Psoas muscle (tissue), 8 donors: ENCODE data around the gene MANSC1. TPM values are rescaled to one million over a fixed set of nuclear protein-coding genes. Genes with fewer than 3 reads are reported as not detected.
A peak's percentile ranks its signal among the peaks of the same experiment; 100 is the strongest.

Source experiments
- ATAC-seq, 4 donors: fragments of 200-7000 bp; cut with Tn5 transposase; one replicate each; pipeline ENCODE4 v1.9.1; 2020; ENCODE audit warnings: moderate library complexity in 3 of 4, mild to moderate bottlenecking in 2 of 4
- DNase-seq, 2 donors: peaks; one replicate each; pipeline ENCODE4 v3.0.0-alpha.2; 2020
- H3K27ac ChIP-seq: fragments of 200-600 bp; one replicate; pipeline ENCODE4 v1.8.0; 2022
- H3K27me3 ChIP-seq, 3 donors: fragments of 200-600 bp in 1 of 3; one replicate each; pipeline versions ENCODE4 v1.6.1 to v1.8.0; 2013 to 2022; ENCODE audit warnings: low read length in 2 of 3, mild to moderate bottlenecking in 2 of 3, moderate library complexity in 1 of 3; ENCODE audit not compliant: insufficient read depth in 3 of 3
- H3K36me3 ChIP-seq, 2 donors: fragments of 200-600 bp in 1 of 2; one replicate each; pipeline versions ENCODE4 v1.6.1 to v1.8.0; 2013 to 2022; ENCODE audit warnings: low read depth in 1 of 2, mild to moderate bottlenecking in 1 of 2, moderate library complexity in 1 of 2; ENCODE audit not compliant: insufficient read depth in 1 of 2
- H3K4me1 ChIP-seq: fragments of 200-600 bp; one replicate; pipeline ENCODE4 v1.8.0; 2022
- H3K4me3 ChIP-seq: fragments of 200-600 bp; one replicate; pipeline ENCODE4 v1.8.0; 2022; ENCODE audit warnings: mild to moderate bottlenecking
- H3K9me3 ChIP-seq: fragments of 200-600 bp; one replicate; pipeline ENCODE4 v1.8.0; 2022
- CTCF ChIP-seq: fragments of 200-600 bp; IDR thresholded peaks from one replicate; pipeline ENCODE4 v1.8.0; 2022; ENCODE audit warnings: antibody characterized with exemption
- WGBS, 3 donors: extraction: QIAGEN DNeasy Blood & Tissue Kit; methylation state at CpG; one replicate each; pipeline versions ENCODE4 v1.1.6 to v1.1.7; 2013; 5-methylcytosine and 5-hydroxymethylcytosine counted together
- intact Hi-C, 2 donors: fragments of 100-400 bp; cut with DNase I; formaldehyde crosslinking; loops; one replicate each; pipeline versions ENCODE4 v1.11.0 to v1.14.2; 2022
- polyA plus RNA-seq, 3 donors: library from polyadenylated mRNA; stranded (reverse); fragments of 200-250 nt; gene quantifications; one replicate each; pipeline ENCODE4 v1.2.3, GENCODE V29; 2013
- total RNA-seq, 4 donors: library from RNA; stranded (reverse); fragmentation: NEBNext Ultra II Directional in 2 of 4; extraction: Animal tissue kit (Norgen Biotek cat#: 25700) in 2 of 4; gene quantifications; one replicate each; pipeline versions ENCODE4 v1.2.1 to v1.2.4, GENCODE V29; 2021 to 2023
- donor health status: healthy with polysubstance abuse.
- donor health status: DM: no; HTN: no; CAD: no; lungs with moderate emphysema.
- donor health status: Bipolar disorder and iron deficiency.
- donor health status: healthy.
- donor health status: DM: yes; HTN: yes; CAD: no.
- donor health status: DM: no; HTN: no; CAD: no.
- donor health status: DM: no; HTN: no; CAD: no.
- donor health status: DM: yes; HTN: yes; CAD: no.

Gene MANSC1
- total and polyA plus RNA-seq, 7 donors = 2.2 to 3.6 (median 3.2) TPM

GRCh38 chr12:12378616-12379015, 28.6 kb upstream of the MANSC1 start:
- Histone ChIP-seq H3K36me3 (no peaks in the 10 kb centered on the region), H3K4me3 (no peak overlapping the region), H3K9me3 (no peaks in the 10 kb centered on the region), H3K27me3 (no peaks in the 10 kb centered on the region), H3K27ac (no peak overlapping the region), H3K4me1 (peaks cover 5% of the 10 kb centered on the region)
- ATAC-seq = no peak
- no peak for DNase-seq
- intact Hi-C loops = loop anchor here (5.0 kb wide), 4 partner anchors 189 to 329 kb away; no protein-coding TSS in a partner anchor
- WGBS, 3 donors = 88 to 98% (median 92%) methylated on average over 2 of the region's 2 CpGs
- no peak for TF ChIP-seq CTCF

GRCh38 chr12:12376646-12377448, 26.8 kb upstream of the MANSC1 start:
- no peak overlapping the region for H3K4me3 ChIP-seq
- H3K27ac ChIP-seq = no peak overlapping the region
- H3K4me1 ChIP-seq = peaks cover 5% of the 10 kb centered on the region
- peak; percentile 76 to 92 (median 82) for ATAC-seq
- no peak for DNase-seq
- H3K36me3 ChIP-seq = peaks cover 0 to 6% of the 10 kb centered on the region in 2 donors
- no peaks in the 10 kb centered on the region for H3K9me3 ChIP-seq
- H3K27me3 ChIP-seq = no peaks in the 10 kb centered on the region
- intact Hi-C loops = loop anchor here (1.0 to 5.0 kb wide), 5 partner anchors 187 to 330 kb away; no protein-coding TSS in a partner anchor
- peak; percentile 79 for TF ChIP-seq CTCF
- 77 to 80% (median 80%) methylated on average over 12 of the region's 12 CpGs for WGBS, 3 donors

- DNase-seq (no peak), ATAC-seq (no peak)
- WGBS, 3 donors = 90 to 92% (median 92%) methylated on average over 4 of the region's 4 CpGs
- intact Hi-C loops = no loop called here
- Histone ChIP-seq H3K4me1 (no peaks in the 10 kb centered on the region), H3K9me3 (no peaks in the 10 kb centered on the region), H3K27me3 (no peaks in the 10 kb centered on the region), H3K36me3 (peaks cover 0 to 12% of the 10 kb centered on the region in 2 donors), H3K4me3 (no peak overlapping the region), H3K27ac (no peak overlapping the region)
- no peak for TF ChIP-seq CTCF
Observed at GRCh38 chr12:12372946-12373722, 23.1 kb upstream of the MANSC1 start.

GRCh38 chr12:12367482-12367998, 17.5 kb upstream of the MANSC1 start:
- Histone ChIP-seq H3K27me3 (no peaks in the 10 kb centered on the region), H3K4me1 (no peaks in the 10 kb centered on the region), H3K9me3 (no peaks in the 10 kb centered on the region), H3K36me3 (peaks cover 0 to 23% of the 10 kb centered on the region in 2 donors), H3K4me3 (no peak overlapping the region), H3K27ac (no peak overlapping the region)
- 86 to 96% (median 88%) methylated on average over 4 of the region's 4 CpGs for WGBS, 3 donors
- ATAC-seq (no peak), DNase-seq (no peak)
- intact Hi-C loops = no loop called here
- TF ChIP-seq CTCF = no peak
